Measurements from ENCODE around the gene FAM47E.

DNA sequence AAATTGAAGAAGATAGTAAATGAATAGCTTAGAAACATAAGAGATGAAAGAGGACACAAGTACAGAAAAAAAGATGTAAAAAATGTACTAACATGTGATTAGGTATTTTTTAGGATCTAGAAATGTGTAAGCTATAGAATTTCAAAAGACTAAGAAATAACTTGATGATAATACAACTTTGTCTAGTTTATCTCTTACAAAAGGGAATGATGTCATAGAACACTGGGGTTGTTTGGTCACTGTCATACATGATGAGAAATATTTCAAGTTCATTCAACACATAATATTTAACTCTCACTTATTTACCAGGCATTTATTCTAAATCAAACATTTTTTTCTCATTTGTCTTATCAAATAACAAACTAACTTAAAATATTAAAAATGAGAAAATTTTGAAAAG lies 73.6 kb downstream of the FAM47E start:
- TF ChIP-seq YY1 (IDR thresholded peaks at IDR 0.05) (no peak), CTCF (IDR thresholded peaks at IDR 0.05; ENCODE audit: low read depth, low read length, missing input control) (no peak)

Measured in liver (tissue), 2 donors.